ENCODE data around the gene NUDT9.
"Not testable (repeated sequence)": the region's sequence is repeated elsewhere in the genome, so short reads cannot be mapped to it uniquely, and the experiment has no call there.

Gene NUDT9

GRCh38 chr4:87387237-87387636 lies 35.1 kb upstream of the NUDT9 start:
- TF ChIP-seq CTCF (IDR thresholded peaks at IDR 0.05; ENCODE audit: low read depth, low read length, missing control alignments), result no peak
- no peak overlapping the region for H3K4me3 ChIP-seq (ENCODE audit: low read depth, low read length)
- no peak for DNase-seq (ENCODE audit: low read depth)

GRCh38 chr4:87388901-87389300 lies 33.5 kb upstream of the NUDT9 start:
- DNase-seq (ENCODE audit: low read depth), result no peak
- in situ Hi-C loops (cut with HindIII; ENCODE audit: low sequenced_read_pairs), result no loop called here
- no peak for TF ChIP-seq CTCF (IDR thresholded peaks at IDR 0.05; ENCODE audit: low read depth, low read length, missing control alignments)
- no peak overlapping the region for H3K4me3 ChIP-seq (ENCODE audit: low read depth, low read length)

More at GRCh38 chr4:87387237-87387636, 35.1 kb upstream of the NUDT9 start:
- in situ Hi-C loops (cut with HindIII; ENCODE audit: low sequenced_read_pairs), result no loop called here

GRCh38 chr4:87390055-87390454 lies 32.3 kb upstream of the NUDT9 start:
- peak overlapping the region; percentile 60 for H3K4me3 ChIP-seq (ENCODE audit: low read depth, low read length)
- in situ Hi-C loops (cut with HindIII; ENCODE audit: low sequenced_read_pairs); DNase-seq (ENCODE audit: low read depth): not testable (repeated sequence)

- peak overlapping the region; percentile 60 for H3K4me3 ChIP-seq (ENCODE audit: low read depth, low read length)
- no peak for TF ChIP-seq CTCF (IDR thresholded peaks at IDR 0.05; ENCODE audit: low read depth, low read length, missing control alignments)
- in situ Hi-C loops (cut with HindIII; ENCODE audit: low sequenced_read_pairs), result no loop called here
- no peak for DNase-seq (ENCODE audit: low read depth)
These were observed 31.9 kb upstream of the NUDT9 start for GRCh38 chr4:87390551-87390890.

- TF ChIP-seq CTCF (IDR thresholded peaks at IDR 0.05; ENCODE audit: low read depth, low read length, missing control alignments), result peak; percentile 27
- H3K4me3 ChIP-seq (ENCODE audit: low read depth, low read length), result peak within 1 kb of the TSS; percentile 60
- in situ Hi-C loops (cut with HindIII; ENCODE audit: low sequenced_read_pairs), result no loop called here
- peak; percentile 80 for DNase-seq (ENCODE audit: low read depth)
These were observed 31.3 kb upstream of the NUDT9 start, which contains the start of gene HSD17B11 for GRCh38 chr4:87390891-87391575. Gene HSD17B11, minus strand, starts transcription at chr4:87391188. Its CDS starts 118 bp downstream, at chr4:87391070.

GRCh38 chr4:87391576-87392054 lies 30.8 kb upstream of the NUDT9 start:
- in situ Hi-C loops (cut with HindIII; ENCODE audit: low sequenced_read_pairs), result no loop called here
- DNase-seq (ENCODE audit: low read depth), result no peak
- peak overlapping the region; percentile 60 for H3K4me3 ChIP-seq (ENCODE audit: low read depth, low read length)
- no peak for TF ChIP-seq CTCF (IDR thresholded peaks at IDR 0.05; ENCODE audit: low read depth, low read length, missing control alignments)

- in situ Hi-C loops (cut with HindIII; ENCODE audit: low sequenced_read_pairs), result no loop called here
- DNase-seq (ENCODE audit: low read depth), result no peak
- TF ChIP-seq CTCF (IDR thresholded peaks at IDR 0.05; ENCODE audit: low read depth, low read length, missing control alignments), result no peak
- no peak overlapping the region for H3K4me3 ChIP-seq (ENCODE audit: low read depth, low read length)
These were observed 30.2 kb upstream of the NUDT9 start for GRCh38 chr4:87392183-87392582.

- H3K4me3 ChIP-seq (ENCODE audit: low read depth, low read length); DNase-seq (ENCODE audit: low read depth); in situ Hi-C loops (cut with HindIII; ENCODE audit: low sequenced_read_pairs): not testable (repeated sequence)
These were observed 27.3 kb upstream of the NUDT9 start for GRCh38 chr4:87395073-87395472.

- in situ Hi-C loops (cut with HindIII; ENCODE audit: low sequenced_read_pairs); DNase-seq (ENCODE audit: low read depth); H3K4me3 ChIP-seq (ENCODE audit: low read depth, low read length): not testable (repeated sequence)
These were observed 26.5 kb upstream of the NUDT9 start for GRCh38 chr4:87395851-87396250.
